Keratinocyte (primary cell): ENCODE results near the gene ILDR1. TPM values are rescaled to one million over a fixed set of nuclear protein-coding genes. Genes with fewer than 3 reads are reported as not detected.

Source experiments
- DNase-seq: peaks from one replicate; pipeline ENCODE4 v3.0.0-alpha.2; 2011; ENCODE audit warnings: low read depth, missing footprints, low spot score
- FAIRE-seq: peaks from 2 replicates; lab custom pipeline; 2011; peaks lifted over from hg19 to GRCh38; lab: Jason Lieb, UNC
- H2AFZ ChIP-seq: 2 replicates; pipeline ENCODE4 v1.6.0; 2012; ENCODE audit warnings: low read length, control low read depth, inconsistent platforms; ENCODE audit not compliant: control insufficient read depth
- H3K27ac ChIP-seq: 2 replicates; pipeline ENCODE4 v1.5.1; 2011; ENCODE audit warnings: low read length; ENCODE audit not compliant: control insufficient read depth, insufficient read depth
- H3K27me3 ChIP-seq: 3 replicates; pipeline ENCODE4 v1.6.0; 2011; ENCODE audit warnings: low read length; ENCODE audit not compliant: control insufficient read depth, insufficient read depth; ENCODE audit errors: extremely low read depth
- H3K36me3 ChIP-seq, 2 experiments: 2 replicates in 1 of 2; 3 replicates in 1 of 2; pipeline ENCODE4 v1.5.1; 2011; ENCODE audit warnings: low read length in 2 of 2, mild to moderate bottlenecking in 1 of 2; ENCODE audit not compliant: control insufficient read depth in 2 of 2, insufficient read depth in 2 of 2; ENCODE audit errors: extremely low read depth in 1 of 2
- H3K4me1 ChIP-seq: 3 replicates; pipeline ENCODE4 v1.5.1; 2011; ENCODE audit warnings: low read length; ENCODE audit not compliant: control insufficient read depth, insufficient read depth; ENCODE audit errors: extremely low read depth
- H3K4me2 ChIP-seq: 3 replicates; pipeline ENCODE4 v1.6.0; 2011; ENCODE audit warnings: low read depth, low read length; ENCODE audit not compliant: control insufficient read depth, insufficient read depth; ENCODE audit errors: extremely low read depth
- H3K4me3 ChIP-seq, 3 experiments: fragments of 200-600 bp in 1 of 3; sonication (generic) in 1 of 3; 2 replicates in 2 of 3; 3 replicates in 1 of 3; pipeline ENCODE4 v1.5.1; 2011 to 2016; ENCODE audit warnings: low read length in 3 of 3, mild to moderate bottlenecking in 3 of 3, control low read depth in 2 of 3, inconsistent platforms in 1 of 3, low read depth in 1 of 3, mixed read lengths in 1 of 3, mixed run types in 1 of 3, moderate library complexity in 1 of 3; ENCODE audit not compliant: control insufficient read depth in 2 of 3, insufficient read depth in 2 of 3; ENCODE audit errors: extremely low read depth in 1 of 3
- H3K79me2 ChIP-seq: 2 replicates; pipeline ENCODE4 v1.6.0; 2012; ENCODE audit warnings: low read length; ENCODE audit not compliant: control insufficient read depth, insufficient read depth
- H3K9ac ChIP-seq: 3 replicates; pipeline ENCODE4 v1.6.0; 2011; ENCODE audit warnings: low read length; ENCODE audit not compliant: control insufficient read depth, insufficient read depth; ENCODE audit errors: extremely low read depth
- H3K9me1 ChIP-seq: 3 replicates; pipeline ENCODE4 v1.6.0; 2011; ENCODE audit warnings: low read length; ENCODE audit not compliant: control insufficient read depth, insufficient read depth; ENCODE audit errors: extremely low read depth
- H3K9me3 ChIP-seq: 2 replicates; pipeline ENCODE4 v1.5.1; 2012; ENCODE audit warnings: low read depth, low read length; ENCODE audit not compliant: control insufficient read depth
- H4K20me1 ChIP-seq: 3 replicates; pipeline ENCODE4 v1.6.0; 2011; ENCODE audit warnings: low read length; ENCODE audit not compliant: control insufficient read depth, insufficient read depth; ENCODE audit errors: extremely low read depth
- CTCF ChIP-seq, 3 experiments: IDR thresholded peaks in 1 of 3; conservative IDR thresholded peaks in 1 of 3; optimal IDR thresholded peaks in 1 of 3; 2 replicates in 2 of 3; 3 replicates in 1 of 3; pipeline versions ENCODE3 to v1.5.1; 2011; ENCODE audit warnings: low read length in 3 of 3, mild to moderate bottlenecking in 3 of 3, moderate library complexity in 2 of 3, control low read depth in 1 of 3, inconsistent platforms in 1 of 3; ENCODE audit not compliant: insufficient read depth in 2 of 3; ENCODE audit errors: extremely low read depth in 1 of 3
- EZH2 ChIP-seq: IDR thresholded peaks from one replicate; pipeline ENCODE4 v1.6.1; 2012; ENCODE audit warnings: inconsistent platforms, mild to moderate bottlenecking, low read length, moderate library complexity
- dilution Hi-C: fragments of 300-500 bp; cut with MboI; formaldehyde crosslinking; loops from one replicate; pipeline ENCODE4 v1.7.0; 2020; ENCODE audit warnings: low sequenced_read_pairs; ENCODE audit not compliant: extremely low pct_ligation_motif_present
- polyA plus RNA-seq, 5 experiments: library from polyadenylated mRNA; depleted of rRNA in 3 of 5; stranded (reverse) in 3 of 5; stranded (forward) in 1 of 5; unstranded in 1 of 5; fragments of >200 nt; gene quantifications; 1 replicate in 1 of 5; 2 replicates in 3 of 5; 3 replicates in 1 of 5; pipeline versions ENCODE4 v1.2.1 to v1.2.3, GENCODE V29; 2011 to 2012; ENCODE audit warnings: missing spikeins in 2 of 5, low read depth in 1 of 5, low replicate concordance in 1 of 5

Gene ILDR1
- polyA plus RNA-seq, 1 donor (not counting 4 experiments of a cell fraction or from before 2014, with no cell fraction given), result 0.09 TPM

- peak overlapping the region; percentile 97 for H3K27ac ChIP-seq
- H3K4me1 ChIP-seq, result peaks cover 45% of the 10 kb centered on the region
- H3K9me3 ChIP-seq, result no peaks in the 10 kb centered on the region
- peaks cover 2% of the 10 kb centered on the region for H3K9me1 ChIP-seq
- TF ChIP-seq EZH2, result no peak
- peak overlapping the region; percentile 71 for H3K9ac ChIP-seq
- H3K4me3 ChIP-seq, result no peak overlapping the region
- DNase-seq, result peak; percentile 92
- no peak overlapping the region for H3K4me2 ChIP-seq
- FAIRE-seq, result peak; percentile 96
- H4K20me1 ChIP-seq, result no peaks in the 10 kb centered on the region
- no peaks in the 10 kb centered on the region for H3K79me2 ChIP-seq
- dilution Hi-C loops, result no loop called here
- H3K27me3 ChIP-seq, result no peaks in the 10 kb centered on the region
- H2AFZ ChIP-seq, result no peak overlapping the region
- H3K36me3 ChIP-seq, result no peaks in the 10 kb centered on the region
Measured at GRCh38 chr3:121974601-121975111, 47.4 kb downstream of the ILDR1 start.

GRCh38 chr3:121970047-121970446 lies 52.0 kb downstream of the ILDR1 start:
- Histone ChIP-seq H3K9ac (no peak overlapping the region), H3K9me3 (no peaks in the 10 kb centered on the region), H2AFZ (peak overlapping the region; percentile 61), H3K27ac (no peak overlapping the region), H3K4me1 (peaks cover 27% of the 10 kb centered on the region), H3K36me3 (no peaks in the 10 kb centered on the region), H3K4me2 (no peak overlapping the region), H3K79me2 (no peaks in the 10 kb centered on the region), H4K20me1 (no peaks in the 10 kb centered on the region), H3K27me3 (no peaks in the 10 kb centered on the region), H3K9me1 (no peaks in the 10 kb centered on the region), H3K4me3 (no peak overlapping the region)
- DNase-seq (no peak), FAIRE-seq (peak; percentile 13)
- TF ChIP-seq EZH2 (no peak), CTCF (optimal IDR thresholded peaks at IDR 0.05 in 1 of 3, IDR thresholded peaks at IDR 0.05 in 1 of 3, conservative IDR thresholded peaks at IDR 0.05 in 1 of 3; ENCODE audit: extremely low read depth in 1 of 3, insufficient read depth in 2 of 3, low read length in 3 of 3) (no peak)
- dilution Hi-C loops, result no loop called here

- Histone ChIP-seq H2AFZ (peak overlapping the region; percentile 61), H3K9ac (no peak overlapping the region), H3K4me1 (peaks cover 23% of the 10 kb centered on the region), H3K4me2 (no peak overlapping the region), H3K27ac (no peak overlapping the region), H4K20me1 (no peaks in the 10 kb centered on the region), H3K9me3 (no peaks in the 10 kb centered on the region), H3K79me2 (no peaks in the 10 kb centered on the region), H3K9me1 (no peaks in the 10 kb centered on the region), H3K27me3 (no peaks in the 10 kb centered on the region), H3K4me3 (no peak overlapping the region), H3K36me3 (no peaks in the 10 kb centered on the region)
- TF ChIP-seq CTCF (optimal IDR thresholded peaks at IDR 0.05 in 1 of 3, IDR thresholded peaks at IDR 0.05 in 1 of 3, conservative IDR thresholded peaks at IDR 0.05 in 1 of 3; ENCODE audit: extremely low read depth in 1 of 3, insufficient read depth in 2 of 3, low read length in 3 of 3), result no peak
- no peak for TF ChIP-seq EZH2
- no peak for DNase-seq
- FAIRE-seq, result peak; percentile 71
- dilution Hi-C loops, result no loop called here
Measured at GRCh38 chr3:121969631-121970030, 52.4 kb downstream of the ILDR1 start.
